Osteocyte (in vitro differentiated cells): Measurements from ENCODE around the gene CDH13. TPM values are rescaled to one million over a fixed set of nuclear protein-coding genes. Genes with fewer than 3 reads are reported as not detected.

Experiments
- DNase-seq: peaks from one replicate; pipeline ENCODE4 v3.0.0; 2021; ENCODE audit warnings: mixed read lengths; ENCODE audit not compliant: unreplicated experiment; ENCODE audit errors: extremely low spot score
- H3K27ac Mint-ChIP-seq: one replicate; pipeline ENCODE4 v1.8.0; 2021; ENCODE audit warnings: mild to moderate bottlenecking, mixed read lengths; ENCODE audit not compliant: unreplicated experiment
- H3K27me3 Mint-ChIP-seq: one replicate; pipeline ENCODE4 v1.8.0; 2021; ENCODE audit warnings: mixed read lengths; ENCODE audit not compliant: unreplicated experiment
- H3K36me3 Mint-ChIP-seq: one replicate; pipeline ENCODE4 v1.8.0; 2021; ENCODE audit warnings: mixed read lengths; ENCODE audit not compliant: unreplicated experiment
- H3K4me1 Mint-ChIP-seq: one replicate; pipeline ENCODE4 v1.8.0; 2021; ENCODE audit warnings: mixed read lengths; ENCODE audit not compliant: unreplicated experiment
- H3K4me3 Mint-ChIP-seq: one replicate; pipeline ENCODE4 v1.8.0; 2021; ENCODE audit warnings: mild to moderate bottlenecking, moderate library complexity, mixed read lengths; ENCODE audit not compliant: unreplicated experiment
- H3K9me3 Mint-ChIP-seq: one replicate; pipeline ENCODE4 v1.8.0; 2021; ENCODE audit warnings: mixed read lengths; ENCODE audit not compliant: unreplicated experiment
- CTCF ChIP-seq: fragments of 200-600 bp; sonication (generic); IDR thresholded peaks from 2 replicates; pipeline ENCODE4 v1.5.0; 2021; ENCODE audit warnings: antibody characterized with exemption, mild to moderate bottlenecking, moderate library complexity
- total RNA-seq: library from RNA; stranded (reverse); gene quantifications from 2 replicates; pipeline ENCODE4 v1.2.1, GENCODE V29; 2021

Gene CDH13
- total RNA-seq, 1 donor from 2014 or later = 27.0 TPM

- H3K27me3 Mint-ChIP-seq = no peaks in the 10 kb centered on the region
- H3K27ac Mint-ChIP-seq = no peak overlapping the region
- no peak overlapping the region for H3K4me3 Mint-ChIP-seq
- no peaks in the 10 kb centered on the region for H3K9me3 Mint-ChIP-seq
- H3K36me3 Mint-ChIP-seq = no peaks in the 10 kb centered on the region
- TF ChIP-seq CTCF = no peak
- no peaks in the 10 kb centered on the region for H3K4me1 Mint-ChIP-seq
- DNase-seq = peak; percentile 53
These were observed 1001.2 kb downstream of the CDH13 start for GRCh38 chr16:83627996-83628395.

- no peaks in the 10 kb centered on the region for H3K27me3 Mint-ChIP-seq
- no peaks in the 10 kb centered on the region for H3K9me3 Mint-ChIP-seq
- no peak overlapping the region for H3K27ac Mint-ChIP-seq
- no peak overlapping the region for H3K4me3 Mint-ChIP-seq
- no peak for TF ChIP-seq CTCF
- no peaks in the 10 kb centered on the region for H3K4me1 Mint-ChIP-seq
- no peak for DNase-seq
- no peaks in the 10 kb centered on the region for H3K36me3 Mint-ChIP-seq
These were observed 1002.7 kb downstream of the CDH13 start for GRCh38 chr16:83629426-83629825.

- no peak overlapping the region for H3K4me3 Mint-ChIP-seq
- no peak for TF ChIP-seq CTCF
- H3K4me1 Mint-ChIP-seq = no peaks in the 10 kb centered on the region
- no peaks in the 10 kb centered on the region for H3K9me3 Mint-ChIP-seq
- no peaks in the 10 kb centered on the region for H3K27me3 Mint-ChIP-seq
- no peaks in the 10 kb centered on the region for H3K36me3 Mint-ChIP-seq
- H3K27ac Mint-ChIP-seq = no peak overlapping the region
- DNase-seq = peak; percentile 15
These were observed 1003.1 kb downstream of the CDH13 start for GRCh38 chr16:83629836-83630235.

GRCh38 chr16:83630979-83631378 lies 1004.2 kb downstream of the CDH13 start:
- TF ChIP-seq CTCF = no peak
- Mint-ChIP-seq H3K27me3 (no peaks in the 10 kb centered on the region), H3K36me3 (no peaks in the 10 kb centered on the region), H3K9me3 (no peaks in the 10 kb centered on the region), H3K4me1 (no peaks in the 10 kb centered on the region), H3K4me3 (no peak overlapping the region), H3K27ac (no peak overlapping the region)
- DNase-seq = peak; percentile 11

GRCh38 chr16:83633286-83633685 lies 1006.5 kb downstream of the CDH13 start:
- peak; percentile 40 for DNase-seq
- Mint-ChIP-seq H3K9me3 (peaks cover 4% of the 10 kb centered on the region), H3K27ac (no peak overlapping the region), H3K36me3 (no peaks in the 10 kb centered on the region), H3K27me3 (no peaks in the 10 kb centered on the region), H3K4me3 (no peak overlapping the region), H3K4me1 (no peaks in the 10 kb centered on the region)
- no peak for TF ChIP-seq CTCF
